Thoracic aorta (tissue), 2 donors: ENCODE results near the gene NECAB2. TPM values are rescaled to one million over a fixed set of nuclear protein-coding genes. Genes with fewer than 3 reads are reported as not detected.

ENCODE experiments used
- ATAC-seq: fragments of 150-250 bp; one replicate; pipeline ENCODE4 v1.8.0; 2017; ENCODE audit warnings: low read depth; ENCODE audit not compliant: insufficient number of reproducible peaks, low FRiP score
- DNase-seq: peaks from one replicate; pipeline ENCODE4 v3.0.0-alpha.2; 2020; ENCODE audit warnings: low spot score
- H3K27ac ChIP-seq, 2 donors: fragments of 200-600 bp; sonication (generic); 1 replicate in 1 of 2; 2 replicates in 1 of 2; pipeline ENCODE4 v1.5.1; 2016; ENCODE audit warnings: mild to moderate bottlenecking in 2 of 2, moderate library complexity in 2 of 2
- H3K27me3 ChIP-seq: fragments of 200-600 bp; sonication (generic); replicated peaks from 2 replicates; pipeline ENCODE4 v1.6.0; 2016; ENCODE audit warnings: mild to moderate bottlenecking; ENCODE audit not compliant: insufficient read depth
- H3K36me3 ChIP-seq: fragments of 200-600 bp; sonication (generic); one replicate; pipeline ENCODE4 v1.5.1; 2016
- H3K4me1 ChIP-seq, 2 donors: fragments of 200-600 bp; sonication (generic); 1 replicate in 1 of 2; 2 replicates in 1 of 2; pipeline versions ENCODE4 v1.5.1 to v1.6.0; 2016; ENCODE audit warnings: low read depth in 2 of 2, mild to moderate bottlenecking in 1 of 2; ENCODE audit not compliant: control insufficient read depth in 1 of 2
- H3K4me3 ChIP-seq: fragments of 200-600 bp; sonication (generic); 2 replicates; pipeline ENCODE4 v1.5.1; 2016; ENCODE audit warnings: mild to moderate bottlenecking
- H3K9me3 ChIP-seq: fragments of 200-600 bp; sonication (generic); 2 replicates; pipeline ENCODE4 v1.5.1; 2016
- total RNA-seq, 2 donors: library from RNA; depleted of rRNA; stranded (reverse); fragments of >200 nt; gene quantifications; one replicate each; pipeline versions ENCODE4 v1.1.0 to v1.2.3, GENCODE V29; 2016
- TF ChIP-seq, protein P1 (sequence below): fragments of 200-600 bp; sonication (generic); IDR thresholded peaks from one replicate; pipeline ENCODE4 v1.5.1; 2019; ENCODE audit warnings: antibody characterized with exemption

The NECAB2 gene
- total RNA-seq, 2 donors from 2014 or later: not detected

DNA sequence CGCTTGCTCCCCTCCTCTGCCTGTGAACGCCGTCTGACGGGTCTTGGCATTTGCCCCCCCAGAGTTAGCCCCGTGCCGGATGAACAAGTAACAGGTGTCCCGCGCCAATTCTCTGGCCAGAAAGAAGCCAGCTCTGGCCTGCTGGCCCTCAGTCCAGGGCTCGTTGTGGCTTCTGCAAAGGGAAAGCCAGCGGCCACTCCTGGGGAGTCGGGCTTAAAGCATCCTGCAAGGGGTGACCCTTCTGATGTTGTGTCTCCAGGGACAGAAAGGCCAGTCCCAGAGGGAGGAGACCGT, 33.4 kb upstream of the NECAB2 start:
- ATAC-seq: no peak

DNA sequence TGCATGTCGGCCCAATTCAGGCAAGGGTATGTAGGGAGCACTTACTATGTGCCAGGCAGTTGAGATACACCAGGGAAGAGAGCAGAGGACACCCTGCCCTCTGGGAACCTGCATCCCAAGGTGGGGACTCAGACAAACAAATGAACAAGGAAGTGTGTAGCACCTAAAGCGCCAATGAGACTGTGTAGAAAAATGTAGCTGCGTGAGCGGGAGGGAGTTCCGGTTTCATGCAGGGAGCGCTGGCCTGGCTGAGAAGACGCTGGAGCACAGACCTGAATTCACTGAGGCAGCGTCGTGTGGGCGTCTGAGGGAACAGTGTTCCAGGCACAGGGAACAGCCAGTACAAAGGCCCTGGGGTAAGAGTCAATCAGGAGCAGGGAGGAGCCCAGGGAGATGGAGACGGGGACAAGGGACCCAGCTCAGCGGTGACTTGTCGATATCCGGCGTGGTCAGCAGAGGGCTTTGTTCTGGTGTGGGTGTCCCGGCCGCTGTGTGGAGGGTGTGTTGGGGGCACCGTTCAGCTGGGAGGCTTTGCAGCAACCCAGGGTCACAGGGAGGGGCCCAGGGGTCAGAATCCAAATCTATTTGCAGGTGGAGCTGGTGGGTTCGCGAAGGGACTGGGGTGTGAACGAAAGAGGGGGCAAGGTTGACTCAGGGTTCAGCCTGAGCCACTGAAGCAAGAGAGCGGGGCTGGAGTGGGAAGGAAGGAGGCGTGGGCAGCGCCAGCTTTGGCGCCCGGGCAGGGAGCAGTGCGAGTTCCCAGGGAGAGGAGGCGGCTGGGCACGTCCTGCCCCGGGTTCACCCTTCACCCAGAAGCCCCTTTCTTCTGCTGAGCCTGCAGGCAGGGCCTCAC, 32.8 kb upstream of the NECAB2 start:
- ATAC-seq (no peak), DNase-seq (no peak)
- Histone ChIP-seq H3K4me3 (no peak overlapping the region), H3K27ac (no peak overlapping the region), H3K36me3 (no peaks in the 10 kb centered on the region), H3K27me3 (no peaks in the 10 kb centered on the region), H3K4me1 (no peaks in the 10 kb centered on the region), H3K9me3 (no peaks in the 10 kb centered on the region)
- TF ChIP-seq, protein P1, sequence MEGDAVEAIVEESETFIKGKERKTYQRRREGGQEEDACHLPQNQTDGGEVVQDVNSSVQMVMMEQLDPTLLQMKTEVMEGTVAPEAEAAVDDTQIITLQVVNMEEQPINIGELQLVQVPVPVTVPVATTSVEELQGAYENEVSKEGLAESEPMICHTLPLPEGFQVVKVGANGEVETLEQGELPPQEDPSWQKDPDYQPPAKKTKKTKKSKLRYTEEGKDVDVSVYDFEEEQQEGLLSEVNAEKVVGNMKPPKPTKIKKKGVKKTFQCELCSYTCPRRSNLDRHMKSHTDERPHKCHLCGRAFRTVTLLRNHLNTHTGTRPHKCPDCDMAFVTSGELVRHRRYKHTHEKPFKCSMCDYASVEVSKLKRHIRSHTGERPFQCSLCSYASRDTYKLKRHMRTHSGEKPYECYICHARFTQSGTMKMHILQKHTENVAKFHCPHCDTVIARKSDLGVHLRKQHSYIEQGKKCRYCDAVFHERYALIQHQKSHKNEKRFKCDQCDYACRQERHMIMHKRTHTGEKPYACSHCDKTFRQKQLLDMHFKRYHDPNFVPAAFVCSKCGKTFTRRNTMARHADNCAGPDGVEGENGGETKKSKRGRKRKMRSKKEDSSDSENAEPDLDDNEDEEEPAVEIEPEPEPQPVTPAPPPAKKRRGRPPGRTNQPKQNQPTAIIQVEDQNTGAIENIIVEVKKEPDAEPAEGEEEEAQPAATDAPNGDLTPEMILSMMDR: no peak

More for the DNA sequence above, 33.4 kb upstream of the NECAB2 start:
- Histone ChIP-seq H3K4me1 (no peaks in the 10 kb centered on the region), H3K27ac (no peak overlapping the region), H3K4me3 (no peak overlapping the region), H3K36me3 (no peaks in the 10 kb centered on the region), H3K27me3 (no peaks in the 10 kb centered on the region), H3K9me3 (no peaks in the 10 kb centered on the region)
- no peak for DNase-seq
- TF ChIP-seq, protein P1: no peak

DNA sequence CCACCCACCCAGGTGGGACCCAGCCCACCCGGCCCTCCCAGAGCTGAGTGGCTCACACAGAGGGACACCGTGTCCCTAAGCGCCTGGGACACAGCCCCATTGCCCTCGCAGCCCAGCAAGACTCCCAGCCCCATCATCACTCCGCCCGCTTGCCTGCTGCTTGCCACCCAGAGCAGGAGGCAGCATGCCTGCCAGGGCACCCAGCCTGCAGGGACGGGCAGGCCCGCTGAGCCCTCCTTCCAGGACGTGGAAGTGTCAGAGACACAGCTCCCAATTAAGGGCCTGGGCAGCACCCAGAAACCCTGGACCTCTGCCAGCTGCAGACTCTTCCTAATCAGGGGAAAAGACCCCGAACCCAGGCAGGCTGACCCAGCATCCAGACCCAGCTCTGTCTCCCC, 32.2 kb upstream of the NECAB2 start:
- no peak overlapping the region for H3K4me3 ChIP-seq
- TF ChIP-seq, protein P1: no peak
- DNase-seq: no peak
- H3K27ac ChIP-seq: no peak overlapping the region
- ATAC-seq: no peak
- no peaks in the 10 kb centered on the region for H3K27me3 ChIP-seq
- no peaks in the 10 kb centered on the region for H3K4me1 ChIP-seq
- no peaks in the 10 kb centered on the region for H3K9me3 ChIP-seq
- no peaks in the 10 kb centered on the region for H3K36me3 ChIP-seq

DNA sequence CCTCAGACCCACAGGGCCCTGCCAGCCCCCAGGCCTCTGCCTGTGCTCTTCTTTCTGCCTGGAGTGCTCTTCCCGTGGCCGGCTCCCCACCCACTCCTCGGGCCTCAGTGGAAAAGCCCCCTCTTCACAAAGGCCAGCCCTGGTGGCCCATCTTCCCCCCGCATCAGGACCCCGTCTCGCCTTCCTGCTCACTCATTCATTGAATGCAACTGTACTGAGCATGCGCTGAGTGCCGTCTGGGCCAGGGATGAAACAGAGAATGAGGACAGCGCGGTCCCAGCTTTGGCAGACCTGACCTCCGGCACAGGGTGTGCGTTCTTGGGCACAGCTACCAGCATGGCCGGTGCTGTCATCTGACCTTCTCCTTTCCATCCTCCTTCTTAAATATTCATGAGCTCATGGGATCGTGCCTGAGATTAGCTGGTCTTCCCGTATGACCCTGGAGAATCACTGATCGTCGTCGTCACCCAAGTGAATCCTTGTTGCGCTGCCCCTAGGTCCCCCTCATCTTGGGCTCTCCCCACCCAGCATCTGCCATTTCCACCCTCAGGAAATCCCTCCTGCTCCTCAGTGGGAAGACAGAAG, 31.4 kb upstream of the NECAB2 start:
- Histone ChIP-seq H3K4me1 (no peaks in the 10 kb centered on the region), H3K4me3 (no peak overlapping the region), H3K9me3 (no peaks in the 10 kb centered on the region), H3K27ac (no peak overlapping the region), H3K36me3 (no peaks in the 10 kb centered on the region), H3K27me3 (no peaks in the 10 kb centered on the region)
- TF ChIP-seq, protein P1: no peak
- DNase-seq (no peak), ATAC-seq (no peak)

DNA sequence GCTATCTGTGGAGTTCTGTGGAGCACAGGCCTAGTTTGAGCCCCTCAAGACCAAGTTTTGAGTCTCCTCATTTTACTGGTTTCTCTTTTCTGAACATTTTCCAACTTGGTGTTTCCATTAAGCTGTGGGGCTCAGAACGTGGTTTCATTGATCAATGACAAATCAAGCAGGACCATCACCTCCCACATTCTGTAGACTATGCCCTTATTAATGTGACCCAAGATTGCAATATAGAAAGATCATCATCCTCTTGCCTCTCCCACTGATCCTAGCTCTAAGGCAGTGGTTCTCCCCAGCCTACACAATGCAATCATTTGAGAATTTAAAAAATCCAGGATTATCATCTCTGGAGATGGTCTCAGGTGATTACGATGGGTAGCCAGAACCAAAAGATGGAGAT, 30.8 kb upstream of the NECAB2 start:
- DNase-seq (no peak), ATAC-seq (no peak)
- H3K4me1 ChIP-seq: no peaks in the 10 kb centered on the region
- no peak overlapping the region for H3K4me3 ChIP-seq
- TF ChIP-seq, protein P1: no peak
- no peaks in the 10 kb centered on the region for H3K36me3 ChIP-seq
- no peak overlapping the region for H3K27ac ChIP-seq
- H3K27me3 ChIP-seq: no peaks in the 10 kb centered on the region
- no peaks in the 10 kb centered on the region for H3K9me3 ChIP-seq
